H9 (cell line): ENCODE measurements around the gene ACMSD. TPM values are rescaled to one million over a fixed set of nuclear protein-coding genes. Genes with fewer than 3 reads are reported as not detected.
A peak's percentile ranks its signal among the peaks of the same experiment; 100 is the strongest.

Source experiments
- DNase-seq: peaks from one replicate; pipeline ENCODE4 v3.0.0-alpha.2; 2017
- H2AFZ ChIP-seq: one replicate; pipeline ENCODE4 v1.6.1; 2013; ENCODE audit warnings: mild to moderate bottlenecking, low read length, control low read depth, moderate library complexity
- H2AK5ac ChIP-seq: 2 replicates; pipeline ENCODE4 v1.6.1; 2013; ENCODE audit warnings: low read length, control low read depth, mixed read lengths; ENCODE audit not compliant: insufficient read length
- H2BK120ac ChIP-seq: one replicate; pipeline ENCODE4 v1.6.1; 2013; ENCODE audit warnings: low read depth, mild to moderate bottlenecking, low read length, control low read depth, inconsistent platforms; ENCODE audit not compliant: poor library complexity, severe bottlenecking
- H2BK12ac ChIP-seq: 2 replicates; pipeline ENCODE4 v1.6.1; 2013; ENCODE audit warnings: low read length, control low read depth, mixed read lengths, low read depth; ENCODE audit not compliant: insufficient read length
- H2BK15ac ChIP-seq: 2 replicates; pipeline ENCODE4 v1.6.1; 2013; ENCODE audit warnings: low read depth, low read length, control low read depth
- H2BK20ac ChIP-seq: one replicate; pipeline ENCODE4 v1.6.1; 2013; ENCODE audit warnings: low read depth, mild to moderate bottlenecking, low read length, control low read depth, inconsistent platforms; ENCODE audit not compliant: poor library complexity, severe bottlenecking
- H2BK5ac ChIP-seq: 2 replicates; pipeline ENCODE4 v1.6.1; 2013; ENCODE audit warnings: low read length, control low read depth, mixed read lengths; ENCODE audit not compliant: insufficient read length
- H3K14ac ChIP-seq: 2 replicates; pipeline ENCODE4 v1.6.1; 2013; ENCODE audit warnings: low read length, control low read depth; ENCODE audit not compliant: insufficient read depth
- H3K18ac ChIP-seq: 2 replicates; pipeline ENCODE4 v1.6.1; 2013; ENCODE audit warnings: low read depth, mild to moderate bottlenecking, mixed read lengths, low read length, control low read depth; ENCODE audit not compliant: insufficient read length
- H3K23ac ChIP-seq: 2 replicates; pipeline ENCODE4 v1.6.1; 2013; ENCODE audit warnings: low read length, control low read depth, mixed read lengths, low read depth; ENCODE audit not compliant: insufficient read length
- H3K23me2 ChIP-seq: 2 replicates; pipeline ENCODE4 v1.6.1; 2013; ENCODE audit warnings: low read depth, mild to moderate bottlenecking, mixed read lengths, low read length, control low read depth; ENCODE audit not compliant: insufficient read length, poor library complexity, severe bottlenecking
- H3K27ac ChIP-seq: 2 replicates; pipeline ENCODE4 v1.5.1; 2013; ENCODE audit warnings: low read length, control low read depth, mixed read lengths, low read depth; ENCODE audit not compliant: insufficient read length
- H3K27me3 ChIP-seq: 2 replicates; pipeline ENCODE4 v1.6.1; 2013; ENCODE audit warnings: low read length, control low read depth, inconsistent platforms; ENCODE audit not compliant: insufficient read depth
- H3K4ac ChIP-seq: 2 replicates; pipeline ENCODE4 v1.6.1; 2013; ENCODE audit warnings: low read depth, mild to moderate bottlenecking, control low read depth, inconsistent platforms, low read length, moderate library complexity
- H3K4me1 ChIP-seq: 2 replicates; pipeline ENCODE4 v1.6.1; 2013; ENCODE audit warnings: low read length, control low read depth, inconsistent platforms; ENCODE audit not compliant: insufficient read depth
- H3K4me2 ChIP-seq: 2 replicates; pipeline ENCODE4 v1.6.1; 2013; ENCODE audit warnings: low read length, control low read depth, mixed read lengths; ENCODE audit not compliant: insufficient read length, insufficient read depth
- H3K56ac ChIP-seq: 2 replicates; pipeline ENCODE4 v1.6.1; 2013; ENCODE audit warnings: low read depth, mild to moderate bottlenecking, mixed read lengths, low read length, control low read depth; ENCODE audit not compliant: insufficient read length
- H3K79me1 ChIP-seq: 2 replicates; pipeline ENCODE4 v1.6.1; 2013; ENCODE audit warnings: low read depth, mild to moderate bottlenecking, moderate library complexity, low read length, control low read depth, inconsistent platforms; ENCODE audit not compliant: insufficient read depth, poor library complexity, severe bottlenecking
- H3K79me2 ChIP-seq: 2 replicates; pipeline ENCODE4 v1.6.1; 2013; ENCODE audit warnings: low read length, control low read depth, inconsistent platforms; ENCODE audit not compliant: insufficient read depth
- H3K9ac ChIP-seq: 2 replicates; pipeline ENCODE4 v1.6.1; 2013; ENCODE audit warnings: low read length, control low read depth, mixed read lengths; ENCODE audit not compliant: insufficient read length; ENCODE audit errors: extremely low read depth
- H3K9me3 ChIP-seq: one replicate; pipeline ENCODE4 v1.6.1; 2013; ENCODE audit warnings: low read depth, low read length, inconsistent platforms; ENCODE audit not compliant: control insufficient read depth
- H3T11ph ChIP-seq: one replicate; pipeline ENCODE4 v1.6.1; 2013; ENCODE audit warnings: mild to moderate bottlenecking, low read length, control low read depth, inconsistent platforms
- H4K20me1 ChIP-seq: one replicate; pipeline ENCODE4 v1.6.1; 2013; ENCODE audit not compliant: control insufficient read depth, insufficient read length, insufficient read depth
- H4K5ac ChIP-seq: 2 replicates; pipeline ENCODE4 v1.6.1; 2013; ENCODE audit warnings: low read depth, mild to moderate bottlenecking, mixed read lengths, low read length, control low read depth; ENCODE audit not compliant: insufficient read length
- H4K8ac ChIP-seq: replicated peaks from 2 replicates; pipeline ENCODE4 v1.6.1; 2013; ENCODE audit warnings: low read length, control low read depth, mixed read lengths, low read depth; ENCODE audit not compliant: insufficient read length
- H4K91ac ChIP-seq: 2 replicates; pipeline ENCODE4 v1.6.1; 2013; ENCODE audit warnings: low read depth, mild to moderate bottlenecking, moderate library complexity, mixed read lengths, low read length, control low read depth; ENCODE audit not compliant: insufficient read length
- H3K27ac Mint-ChIP-seq, 3 experiments: 2 replicates in 2 of 3; 3 replicates in 1 of 3; pipeline ENCODE4 v1.8.0; 2020 to 2021; ENCODE audit warnings: mixed read lengths in 3 of 3, mild to moderate bottlenecking in 1 of 3, moderate library complexity in 1 of 3
- H3K27me3 Mint-ChIP-seq: 2 replicates; pipeline ENCODE4 v1.8.0; 2021; ENCODE audit warnings: low read depth, mild to moderate bottlenecking, moderate library complexity, mixed read lengths
- H3K36me3 Mint-ChIP-seq, 3 experiments: 2 replicates in 2 of 3; 3 replicates in 1 of 3; pipeline ENCODE4 v1.8.0; 2020 to 2021; ENCODE audit warnings: low read depth in 3 of 3, mixed read lengths in 3 of 3; ENCODE audit not compliant: insufficient read depth in 1 of 3
- H3K4me1 Mint-ChIP-seq, 2 experiments: 2 replicates each; pipeline ENCODE4 v1.8.0; 2020; ENCODE audit warnings: mixed read lengths in 2 of 2
- H3K4me3 Mint-ChIP-seq, 2 experiments: 2 replicates in 1 of 2; 3 replicates in 1 of 2; pipeline ENCODE4 v1.8.0; 2020 to 2021; ENCODE audit warnings: mild to moderate bottlenecking in 2 of 2, mixed read lengths in 2 of 2, moderate library complexity in 1 of 2
- H3K9me3 Mint-ChIP-seq, 2 experiments: 2 replicates in 1 of 2; 3 replicates in 1 of 2; pipeline ENCODE4 v1.8.0; 2020; ENCODE audit warnings: mild to moderate bottlenecking in 2 of 2, mixed read lengths in 2 of 2, moderate library complexity in 1 of 2
- CTCF ChIP-seq: fragments of 200-600 bp; sonication (generic); conservative IDR thresholded peaks from 3 replicates; pipeline ENCODE4 v1.8.0; 2021; ENCODE audit warnings: antibody characterized with exemption, mild to moderate bottlenecking
- WGBS: extraction: QIAGEN DNeasy Blood & Tissue Kit; methylation state at CpG from one replicate; pipeline ENCODE4 v1.1.7; 2013; ENCODE audit warnings: missing lambda C conversion rate, low lambda C conversion rate, mixed read lengths; ENCODE audit not compliant: insufficient read length; ENCODE audit errors: extremely low coverage; 5-methylcytosine and 5-hydroxymethylcytosine counted together
- total RNA-seq: library from RNA; stranded (reverse); gene quantifications from 2 replicates; pipeline ENCODE4 v1.2.1, GENCODE V29; 2021

The ACMSD gene
- total RNA-seq, 1 experiment from 2014 or later = not detected

GRCh38 chr2:134918526-134919340 is 80.3 kb downstream of the ACMSD start, which contains the start of gene CCNT2:
CCNT2 (plus strand) TSS chr2:134918822; CDS start chr2:134918855, 33 bp downstream.
- no peak within 1 kb of the TSS for H4K8ac ChIP-seq
- Mint-ChIP-seq H3K4me3 (peak within 1 kb of the TSS; percentile 96 to 99), H3K27ac (peak within 1 kb of the TSS; percentile 100), H3K4me1 (peaks cover 13 to 23% of the 10 kb centered on the region in 2 experiments), H3K9me3 (peaks cover 9 to 12% of the 10 kb centered on the region in 2 experiments; a peak in 4 of 5 replicates), H3K36me3 (peaks cover 0 to 20% (median 14%) of the 10 kb centered on the region in 3 experiments), H3K27me3 (no peaks in the 10 kb centered on the region; the same call in 1 of the 2 replicates)
- H3K4me2 ChIP-seq = peak within 1 kb of the TSS; percentile 85
- no peak within 1 kb of the TSS for H2AFZ ChIP-seq
- peak within 1 kb of the TSS; percentile 100 for H3K14ac ChIP-seq
- peak within 1 kb of the TSS; percentile 93 for H3K56ac ChIP-seq
- H3K27ac ChIP-seq = peak within 1 kb of the TSS; percentile 73
- H3T11ph ChIP-seq = peak within 1 kb of the TSS; percentile 48
- H3K79me1 ChIP-seq = no peaks in the 10 kb centered on the region
- peak within 1 kb of the TSS; percentile 58 for H4K5ac ChIP-seq
- no CpG with 5 or more reads among the region's 83 CpGs for WGBS
- no peaks in the 10 kb centered on the region for H3K4me1 ChIP-seq
- no peaks in the 10 kb centered on the region for H4K20me1 ChIP-seq
- DNase-seq = peak; percentile 99
- peaks cover 9% of the 10 kb centered on the region for H3K23me2 ChIP-seq
- peak within 1 kb of the TSS; percentile 90 for H2BK5ac ChIP-seq
- TF ChIP-seq CTCF = no peak
- peaks cover 34% of the 10 kb centered on the region; the same call in 1 of the 2 replicates for H3K79me2 ChIP-seq
- H2BK20ac ChIP-seq = no peak within 1 kb of the TSS
- H2AK5ac ChIP-seq = no peak within 1 kb of the TSS
- peak within 1 kb of the TSS; percentile 65 for H4K91ac ChIP-seq
- H3K18ac ChIP-seq = peak within 1 kb of the TSS; percentile 98
- no peaks in the 10 kb centered on the region for H3K9me3 ChIP-seq
- H3K27me3 ChIP-seq = no peaks in the 10 kb centered on the region
- peak within 1 kb of the TSS; percentile 52; the same call in 1 of the 2 replicates for H3K4ac ChIP-seq
- no peak within 1 kb of the TSS for H2BK15ac ChIP-seq
- H3K23ac ChIP-seq = no peak within 1 kb of the TSS
- peak within 1 kb of the TSS; percentile 99 for H3K9ac ChIP-seq
- peak within 1 kb of the TSS; percentile 51 for H2BK12ac ChIP-seq
- peak within 1 kb of the TSS; percentile 82 for H2BK120ac ChIP-seq
